Fibroblast of villous mesenchyme (primary cell): ENCODE data around the gene CD99L2. TPM values are rescaled to one million over a fixed set of nuclear protein-coding genes. Genes with fewer than 3 reads are reported as not detected.

ENCODE experiments used
- DNase-seq: peaks from one replicate; pipeline ENCODE4 v3.0.0-alpha.2; 2010; ENCODE audit warnings: low read depth
- H3K4me3 ChIP-seq: 2 replicates; pipeline ENCODE4 v1.5.1; 2011; ENCODE audit warnings: low read depth, mild to moderate bottlenecking, low read length
- total RNA-seq: library from RNA; depleted of rRNA; stranded (reverse); fragments of >200 nt; gene quantifications from 2 replicates; pipeline ENCODE4 v1.2.3, GENCODE V29; 2012
- TF ChIP-seq, protein P1 (sequence below): IDR thresholded peaks from 2 replicates; pipeline ENCODE4 v1.5.1; 2012; ENCODE audit warnings: low read depth, mild to moderate bottlenecking, low read length; ENCODE audit not compliant: insufficient read depth

Gene CD99L2
- total RNA-seq, 1 donor, result 47.9 TPM

DNA sequence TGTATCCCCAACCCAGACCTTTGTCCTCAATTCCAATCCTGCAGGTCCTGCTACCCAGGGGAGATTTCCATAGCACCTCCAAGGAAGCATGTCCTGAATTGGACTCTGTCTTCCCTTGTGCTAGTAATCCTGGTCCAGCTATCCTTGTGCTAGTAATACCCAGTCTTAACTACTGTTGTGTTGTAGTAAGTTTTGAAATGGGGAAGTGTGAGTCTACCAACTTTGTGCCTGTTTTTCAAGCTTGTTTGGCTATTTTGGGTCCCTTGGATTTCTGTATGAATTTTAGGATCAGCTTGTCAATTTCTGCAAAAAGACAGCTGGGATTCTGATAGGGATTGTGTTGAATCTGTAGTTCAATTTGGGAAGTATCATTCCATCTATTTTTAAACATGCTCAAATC is 51.4 kb downstream of the CD99L2 start:
- TF ChIP-seq, protein P1, sequence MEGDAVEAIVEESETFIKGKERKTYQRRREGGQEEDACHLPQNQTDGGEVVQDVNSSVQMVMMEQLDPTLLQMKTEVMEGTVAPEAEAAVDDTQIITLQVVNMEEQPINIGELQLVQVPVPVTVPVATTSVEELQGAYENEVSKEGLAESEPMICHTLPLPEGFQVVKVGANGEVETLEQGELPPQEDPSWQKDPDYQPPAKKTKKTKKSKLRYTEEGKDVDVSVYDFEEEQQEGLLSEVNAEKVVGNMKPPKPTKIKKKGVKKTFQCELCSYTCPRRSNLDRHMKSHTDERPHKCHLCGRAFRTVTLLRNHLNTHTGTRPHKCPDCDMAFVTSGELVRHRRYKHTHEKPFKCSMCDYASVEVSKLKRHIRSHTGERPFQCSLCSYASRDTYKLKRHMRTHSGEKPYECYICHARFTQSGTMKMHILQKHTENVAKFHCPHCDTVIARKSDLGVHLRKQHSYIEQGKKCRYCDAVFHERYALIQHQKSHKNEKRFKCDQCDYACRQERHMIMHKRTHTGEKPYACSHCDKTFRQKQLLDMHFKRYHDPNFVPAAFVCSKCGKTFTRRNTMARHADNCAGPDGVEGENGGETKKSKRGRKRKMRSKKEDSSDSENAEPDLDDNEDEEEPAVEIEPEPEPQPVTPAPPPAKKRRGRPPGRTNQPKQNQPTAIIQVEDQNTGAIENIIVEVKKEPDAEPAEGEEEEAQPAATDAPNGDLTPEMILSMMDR, result no peak
- no peak overlapping the region for H3K4me3 ChIP-seq

DNA sequence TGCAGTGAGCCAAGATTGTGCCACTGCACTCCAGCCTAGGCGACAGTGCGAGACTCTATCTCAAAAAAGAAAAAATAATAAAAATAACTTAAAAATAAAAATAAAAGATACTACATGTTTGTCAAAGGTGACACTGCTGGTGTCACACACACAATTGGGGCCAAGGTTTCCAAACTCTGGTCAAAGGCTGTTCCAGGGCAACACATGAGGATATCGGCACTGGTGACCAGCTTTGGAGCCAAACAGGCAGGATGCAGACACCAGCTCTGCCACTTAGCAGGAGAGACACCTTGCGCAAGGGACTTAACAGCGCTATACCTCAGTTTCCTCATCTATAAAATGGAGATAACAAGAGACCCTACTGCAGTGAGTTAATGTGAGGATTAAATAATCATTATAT is 52.3 kb downstream of the CD99L2 start:
- no peak for DNase-seq
- no peak overlapping the region for H3K4me3 ChIP-seq
- TF ChIP-seq, protein P1, result no peak

More for the DNA sequence above, 51.4 kb downstream of the CD99L2 start:
- no peak for DNase-seq

DNA sequence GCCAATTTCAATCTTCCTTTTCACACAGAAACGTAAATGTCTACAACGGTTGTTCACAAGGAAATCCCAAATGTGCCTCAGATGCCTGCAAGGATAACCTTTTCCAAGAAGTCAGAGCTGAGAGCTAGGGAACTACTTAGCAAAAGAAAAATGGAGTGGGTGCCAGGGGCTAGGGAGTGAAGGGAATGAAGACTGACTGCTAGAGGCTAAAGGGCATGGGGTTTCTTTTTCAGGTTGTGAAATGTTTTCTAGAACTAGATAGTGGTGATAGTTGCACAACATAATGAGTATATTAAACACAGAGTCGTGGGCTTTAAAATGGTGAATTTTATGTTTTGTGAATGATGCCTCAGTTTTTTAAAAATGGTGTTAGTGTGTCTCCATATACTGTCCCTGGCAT is 53.4 kb downstream of the CD99L2 start:
- H3K4me3 ChIP-seq, result no peak overlapping the region
- TF ChIP-seq, protein P1, result no peak
- peak; percentile 25 for DNase-seq

DNA sequence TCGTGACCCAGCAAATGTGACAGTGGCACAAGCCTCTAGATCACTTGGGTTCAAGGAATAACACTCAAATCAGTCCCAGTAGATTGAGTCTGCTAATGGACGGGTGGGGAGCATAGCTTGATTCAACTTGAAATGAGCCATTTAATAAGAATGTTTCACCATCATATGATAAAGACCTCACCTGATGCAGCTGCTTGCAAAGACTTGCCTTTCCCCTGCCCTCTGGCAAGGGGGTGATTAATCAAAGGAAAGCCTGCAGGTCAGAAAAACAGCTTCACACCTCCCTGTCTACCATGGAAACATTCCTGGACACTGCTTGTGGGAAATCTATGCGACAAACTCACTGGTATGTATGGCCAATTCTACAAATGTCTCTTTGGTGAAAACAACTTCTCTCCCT is 54.5 kb downstream of the CD99L2 start:
- no peak overlapping the region for H3K4me3 ChIP-seq
- TF ChIP-seq, protein P1, result no peak
- DNase-seq, result no peak

DNA sequence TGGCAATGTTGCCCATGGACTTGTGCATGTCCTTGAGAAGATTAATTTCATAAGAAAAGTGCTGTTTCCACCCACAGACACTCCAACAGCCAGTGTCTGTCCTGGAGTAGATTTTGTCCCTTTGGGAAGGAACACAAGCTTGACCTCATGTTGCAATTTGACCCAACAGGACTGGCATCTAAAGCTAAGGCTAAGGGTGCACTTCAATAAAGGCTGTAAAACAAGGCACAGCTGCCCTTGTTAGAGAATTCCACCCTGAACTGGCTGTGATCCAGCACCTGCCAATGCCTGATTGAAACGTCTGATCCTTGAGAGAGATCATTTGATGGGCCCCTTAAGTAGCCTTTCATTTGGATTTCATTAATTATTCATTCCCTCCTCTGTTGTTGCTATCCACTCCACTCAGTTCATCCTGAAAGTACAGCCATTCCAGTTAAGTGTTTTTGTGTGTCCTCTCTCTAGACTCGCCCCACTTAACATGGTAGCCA is 56.2 kb downstream of the CD99L2 start:
- no peak for DNase-seq
- H3K4me3 ChIP-seq, result no peak overlapping the region
- TF ChIP-seq, protein P1, result no peak

DNA sequence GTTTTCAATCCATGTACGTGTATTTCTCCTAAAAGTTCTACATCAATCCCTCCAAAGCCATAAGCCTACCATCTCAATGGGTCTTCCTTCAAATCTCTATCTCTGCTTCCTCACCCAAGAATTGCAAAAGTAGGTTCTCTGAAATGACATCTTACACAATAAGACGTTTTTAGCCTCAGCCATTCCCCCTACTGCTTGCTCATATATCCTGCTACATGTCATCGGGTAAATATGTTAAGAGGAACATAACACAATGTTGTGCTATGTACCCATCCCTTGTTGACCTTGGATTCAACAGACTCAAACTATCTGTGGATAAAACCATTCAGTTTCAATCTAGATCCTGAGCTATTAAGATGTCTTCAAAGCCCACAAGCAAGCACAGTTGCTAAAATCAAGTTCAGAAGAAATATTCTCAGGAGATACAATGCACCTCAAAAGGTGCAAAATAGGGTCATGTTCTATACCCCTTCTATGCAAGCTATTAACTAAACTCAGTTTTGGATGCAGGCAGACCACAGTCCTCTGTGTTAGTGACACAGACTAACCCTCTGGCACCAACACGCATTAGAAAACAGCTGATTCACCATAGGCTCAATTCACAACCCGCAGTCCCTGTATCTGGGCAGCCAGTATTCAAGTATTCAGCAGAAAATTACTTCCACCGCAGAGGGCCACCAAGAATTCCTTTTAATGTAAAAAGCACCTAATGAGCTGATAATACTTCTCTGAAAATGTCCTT is 56.8 kb downstream of the CD99L2 start:
- TF ChIP-seq, protein P1, result no peak
- no peak overlapping the region for H3K4me3 ChIP-seq

More for the DNA sequence above, 56.8 kb downstream of the CD99L2 start:
- peak; percentile 59 for DNase-seq
